ENCODE data around the gene LY6G6D.
A peak's percentile ranks its signal among the peaks of the same experiment; 100 is the strongest.

Gene LY6G6D

DNA sequence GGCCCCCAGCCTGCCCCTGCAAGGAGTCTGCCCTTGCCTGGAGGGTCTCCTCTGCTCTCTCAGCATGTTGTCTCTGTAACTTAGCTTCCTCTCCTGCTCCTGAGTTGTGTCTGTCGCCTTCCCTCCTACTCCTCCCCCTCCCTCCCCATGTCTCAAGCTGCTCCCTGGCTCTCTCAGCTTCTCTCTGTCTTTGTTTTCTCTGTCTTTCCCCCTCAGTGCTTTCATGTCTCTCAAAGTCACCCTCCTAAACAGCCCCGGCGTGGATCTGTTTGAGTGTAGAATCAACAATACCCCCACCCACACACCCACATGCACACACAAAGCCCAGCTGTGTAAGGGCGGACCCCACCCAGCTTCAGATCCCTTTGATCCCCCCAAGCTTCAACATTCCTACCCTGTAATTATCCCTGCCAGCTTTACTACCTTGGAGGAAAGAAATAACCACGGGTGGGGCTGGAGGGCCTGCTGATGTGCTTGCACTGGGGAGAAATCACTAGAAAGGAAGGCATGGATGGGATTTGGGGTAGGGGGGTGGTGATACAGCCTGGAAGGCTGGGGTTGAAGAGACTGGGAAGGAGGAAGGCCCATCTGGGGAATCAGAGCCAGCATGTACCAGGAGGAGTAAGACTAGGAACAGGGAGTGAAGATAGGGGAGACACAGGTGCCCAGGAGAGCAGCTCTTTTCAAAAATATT, 1.0 kb upstream of the LY6G6D start:
- CTCF ChIA-PET: interaction anchor here (0.7 to 7.1 kb wide), 9 partner anchors 12 to 119 kb away, joined by 3 to 136 read pairs (median 3); partner anchors contain the start of genes DDAH2, LY6G5C, LY6G6C and MPIG6B
- Histone ChIP-seq H3K27me3 (replicated peaks in 2 of 5; ENCODE audit: control insufficient read depth in 4 of 5, insufficient read depth in 5 of 5, low read length in 4 of 5) (no peaks in the 10 kb centered on the region), H3K4me3 (ENCODE audit: control insufficient read depth in 1 of 7, extremely low read depth in 1 of 7, insufficient read depth in 4 of 7, low read depth in 2 of 7, low read length in 6 of 7) (no peak overlapping the region), H3K27ac (ENCODE audit: insufficient read depth in 1 of 2, low read depth in 1 of 2, low read length in 2 of 2, poor library complexity in 1 of 2, severe bottlenecking in 2 of 2) (no peak overlapping the region), H3K36me3 (ENCODE audit: control insufficient read depth in 4 of 4, insufficient read depth in 4 of 4, low read length in 3 of 4) (no peaks in the 10 kb centered on the region), H3K9me3 (ENCODE audit: control extremely low read depth in 1 of 5, control insufficient read depth in 4 of 5, insufficient read depth in 2 of 5, low read depth in 1 of 5, low read length in 4 of 5) (no peaks in the 10 kb centered on the region), H3K4me1 (ENCODE audit: control extremely low read depth in 1 of 4, control insufficient read depth in 4 of 4, insufficient read depth in 4 of 4, low read length in 3 of 4) (peaks cover 5 to 52% (median 36%) of the 10 kb centered on the region in 4 experiments)
- DNase-seq: no peak
- POLR2A ChIA-PET: interaction anchor here (0.8 to 1.2 kb wide), 2 partner anchors 13 to 14 kb away, joined by 3 read pairs; no protein-coding TSS in a partner anchor
- 78% methylated on average over 3 of the region's 5 CpGs for WGBS (ENCODE audit: insufficient coverage)

DNA sequence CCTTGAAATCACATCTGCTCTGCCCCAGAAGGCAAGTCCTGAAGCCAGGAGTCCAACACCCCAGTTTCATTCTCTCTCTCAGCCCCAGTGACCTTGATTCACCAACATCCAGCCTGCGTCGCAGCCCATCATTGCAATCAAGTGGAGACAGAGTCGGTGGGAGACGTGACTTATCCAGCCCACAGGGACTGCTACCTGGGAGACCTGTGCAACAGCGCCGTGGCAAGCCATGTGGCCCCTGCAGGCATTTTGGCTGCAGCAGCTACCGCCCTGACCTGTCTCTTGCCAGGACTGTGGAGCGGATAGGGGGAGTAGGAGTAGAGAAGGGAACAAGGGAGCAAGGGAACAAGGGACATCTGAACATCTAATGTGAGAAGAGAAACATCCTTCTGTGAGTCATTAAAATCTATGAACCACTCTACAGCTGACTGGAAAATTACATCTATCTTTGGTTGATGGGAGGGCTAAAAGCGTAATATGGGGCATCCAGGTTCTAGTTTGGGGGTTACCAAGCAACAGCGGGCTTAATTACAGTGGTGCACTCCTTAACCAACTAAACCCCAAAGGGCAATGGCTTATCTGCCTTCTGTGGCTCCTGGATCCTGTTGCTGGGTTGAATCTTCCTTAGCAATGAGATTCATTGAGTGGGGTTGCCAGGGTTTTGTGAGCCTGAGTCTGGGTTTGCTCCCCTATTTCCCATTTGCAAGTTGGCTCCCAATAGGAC, 2.5 kb downstream of the LY6G6D start:
- Histone ChIP-seq H3K36me3 (ENCODE audit: control insufficient read depth in 4 of 4, insufficient read depth in 4 of 4, low read length in 3 of 4) (no peaks in the 10 kb centered on the region), H3K4me1 (ENCODE audit: control extremely low read depth in 1 of 4, control insufficient read depth in 4 of 4, insufficient read depth in 4 of 4, low read length in 3 of 4) (peaks cover 2 to 21% (median 14%) of the 10 kb centered on the region in 4 experiments), H3K9me3 (ENCODE audit: control extremely low read depth in 1 of 5, control insufficient read depth in 4 of 5, insufficient read depth in 2 of 5, low read depth in 1 of 5, low read length in 4 of 5) (no peaks in the 10 kb centered on the region), H3K4me3 (ENCODE audit: control insufficient read depth in 1 of 7, extremely low read depth in 1 of 7, insufficient read depth in 4 of 7, low read depth in 2 of 7, low read length in 6 of 7) (no peak overlapping the region), H3K27me3 (replicated peaks in 2 of 5; ENCODE audit: control insufficient read depth in 4 of 5, insufficient read depth in 5 of 5, low read length in 4 of 5) (no peaks in the 10 kb centered on the region), H3K27ac (ENCODE audit: insufficient read depth in 1 of 2, low read depth in 1 of 2, low read length in 2 of 2, poor library complexity in 1 of 2, severe bottlenecking in 2 of 2) (no peak overlapping the region)
- 92% methylated on average over 10 of the region's 10 CpGs for WGBS (ENCODE audit: insufficient coverage)
- ChIA-PET CTCF (no interaction called here), POLR2A (no interaction called here)
- peak in 1 of 3 donors; percentile 21 for DNase-seq

DNA sequence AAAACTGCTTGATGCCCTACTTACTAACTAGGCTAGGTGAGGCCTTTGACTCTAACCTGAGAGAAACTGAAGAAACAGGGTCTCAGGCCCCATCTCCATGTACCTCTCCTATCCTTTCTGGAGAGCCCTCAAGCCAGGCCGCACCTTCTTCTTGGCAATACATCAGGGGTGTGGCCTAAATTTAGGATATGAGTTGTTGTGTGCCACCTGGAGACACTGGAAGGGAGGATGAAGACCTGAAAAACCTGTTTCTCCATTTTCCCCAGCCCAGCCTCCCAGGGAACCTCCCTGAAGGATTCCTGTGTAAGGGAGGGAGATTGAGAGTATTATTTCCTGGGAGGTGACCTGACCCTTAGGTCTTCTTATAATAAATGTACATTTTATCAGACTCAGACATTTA, 3.1 kb downstream of the LY6G6D start:
- H3K27ac ChIP-seq (ENCODE audit: insufficient read depth in 1 of 2, low read depth in 1 of 2, low read length in 2 of 2, poor library complexity in 1 of 2, severe bottlenecking in 2 of 2): no peak overlapping the region
- ChIA-PET CTCF (no interaction called here), POLR2A (no interaction called here)
- no peaks in the 10 kb centered on the region for H3K36me3 ChIP-seq (ENCODE audit: control insufficient read depth in 4 of 4, insufficient read depth in 4 of 4, low read length in 3 of 4)
- H3K4me3 ChIP-seq (ENCODE audit: control insufficient read depth in 1 of 7, extremely low read depth in 1 of 7, insufficient read depth in 4 of 7, low read depth in 2 of 7, low read length in 6 of 7): no peak overlapping the region
- no peaks in the 10 kb centered on the region for H3K27me3 ChIP-seq (replicated peaks in 2 of 5; ENCODE audit: control insufficient read depth in 4 of 5, insufficient read depth in 5 of 5, low read length in 4 of 5)
- peaks cover 2 to 24% (median 17%) of the 10 kb centered on the region in 4 experiments for H3K4me1 ChIP-seq (ENCODE audit: control extremely low read depth in 1 of 4, control insufficient read depth in 4 of 4, insufficient read depth in 4 of 4, low read length in 3 of 4)
- DNase-seq: no peak
- H3K9me3 ChIP-seq (ENCODE audit: control extremely low read depth in 1 of 5, control insufficient read depth in 4 of 5, insufficient read depth in 2 of 5, low read depth in 1 of 5, low read length in 4 of 5): no peaks in the 10 kb centered on the region
- no CpG with 5 or more reads among the region's 1 CpG for WGBS (ENCODE audit: insufficient coverage)

DNA sequence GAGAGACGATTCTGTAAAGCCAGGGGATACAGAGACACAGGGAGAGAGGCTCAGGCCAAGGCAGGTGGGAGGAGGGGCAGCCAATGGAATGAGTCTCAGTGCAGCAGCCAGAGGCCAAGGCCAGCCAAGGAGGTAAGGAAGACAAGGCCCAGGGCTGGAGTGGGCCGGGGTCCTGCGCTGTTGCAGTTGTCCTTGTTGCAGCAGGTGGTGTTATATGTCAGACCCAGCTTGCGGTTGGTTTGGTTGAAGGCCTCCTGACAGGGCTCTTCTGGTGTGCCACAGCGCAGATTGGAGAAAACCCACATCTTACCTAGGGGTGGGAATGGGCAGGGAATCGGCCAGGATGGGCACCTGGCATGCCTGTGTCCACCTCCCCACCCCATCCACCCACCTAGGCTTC, 3.9 kb downstream of the LY6G6D start:
- no peak for DNase-seq
- WGBS (ENCODE audit: insufficient coverage): 89% methylated on average over 4 of the region's 6 CpGs
- POLR2A ChIA-PET: no interaction called here
- no peaks in the 10 kb centered on the region for H3K27me3 ChIP-seq (replicated peaks in 2 of 5; ENCODE audit: control insufficient read depth in 4 of 5, insufficient read depth in 5 of 5, low read length in 4 of 5)
- no peaks in the 10 kb centered on the region for H3K36me3 ChIP-seq (ENCODE audit: control insufficient read depth in 4 of 4, insufficient read depth in 4 of 4, low read length in 3 of 4)
- H3K27ac ChIP-seq (ENCODE audit: insufficient read depth in 1 of 2, low read depth in 1 of 2, low read length in 2 of 2, poor library complexity in 1 of 2, severe bottlenecking in 2 of 2): no peak overlapping the region
- peaks cover 2 to 28% (median 19%) of the 10 kb centered on the region in 4 experiments for H3K4me1 ChIP-seq (ENCODE audit: control extremely low read depth in 1 of 4, control insufficient read depth in 4 of 4, insufficient read depth in 4 of 4, low read length in 3 of 4)
- H3K9me3 ChIP-seq (ENCODE audit: control extremely low read depth in 1 of 5, control insufficient read depth in 4 of 5, insufficient read depth in 2 of 5, low read depth in 1 of 5, low read length in 4 of 5): no peaks in the 10 kb centered on the region
- CTCF ChIA-PET: no interaction called here
- no peak overlapping the region for H3K4me3 ChIP-seq (ENCODE audit: control insufficient read depth in 1 of 7, extremely low read depth in 1 of 7, insufficient read depth in 4 of 7, low read depth in 2 of 7, low read length in 6 of 7)

DNA sequence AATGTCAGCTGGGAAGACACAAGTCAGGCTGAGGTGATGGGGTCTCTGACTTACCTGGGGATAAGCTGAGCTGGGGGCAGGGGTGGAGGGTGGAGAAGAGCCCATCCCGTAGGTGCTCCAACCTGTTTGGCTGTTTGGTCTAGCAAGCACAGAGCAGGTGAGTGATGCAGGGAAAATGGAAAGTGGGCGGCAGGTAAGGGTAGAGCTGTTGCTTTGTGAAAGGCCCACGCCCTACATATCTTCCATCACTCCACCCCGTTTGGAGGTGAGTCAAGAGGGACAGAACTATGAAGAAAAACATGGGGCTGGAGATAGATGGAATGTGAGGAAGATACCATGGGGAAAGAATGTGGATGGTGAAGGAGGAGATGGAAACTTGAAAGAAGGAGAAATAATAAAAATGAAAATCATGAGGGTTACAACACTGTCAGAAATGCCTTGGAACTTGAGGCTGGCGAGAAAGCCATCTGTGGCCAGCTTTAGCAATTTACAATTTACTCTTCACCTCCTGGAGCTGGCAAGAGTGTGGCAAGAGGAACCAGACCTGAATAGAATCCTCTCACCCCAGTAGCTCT, 5.1 kb downstream of the LY6G6D start:
- POLR2A ChIA-PET: no interaction called here
- peaks cover 0 to 30% (median 23%) of the 10 kb centered on the region in 4 experiments for H3K4me1 ChIP-seq (ENCODE audit: control extremely low read depth in 1 of 4, control insufficient read depth in 4 of 4, insufficient read depth in 4 of 4, low read length in 3 of 4)
- H3K9me3 ChIP-seq (ENCODE audit: control extremely low read depth in 1 of 5, control insufficient read depth in 4 of 5, insufficient read depth in 2 of 5, low read depth in 1 of 5, low read length in 4 of 5): no peaks in the 10 kb centered on the region
- WGBS (ENCODE audit: insufficient coverage): 100% methylated on average over 5 of the region's 5 CpGs
- CTCF ChIA-PET: interaction anchor here (0.9 to 2.4 kb wide), 4 partner anchors 9 to 110 kb away, joined by 3 to 6 read pairs (median 4); no protein-coding TSS in a partner anchor
- no peak overlapping the region for H3K27ac ChIP-seq (ENCODE audit: insufficient read depth in 1 of 2, low read depth in 1 of 2, low read length in 2 of 2, poor library complexity in 1 of 2, severe bottlenecking in 2 of 2)
- no peaks in the 10 kb centered on the region for H3K27me3 ChIP-seq (replicated peaks in 2 of 5; ENCODE audit: control insufficient read depth in 4 of 5, insufficient read depth in 5 of 5, low read length in 4 of 5)
- peaks cover 0 to 3% (median 1%) of the 10 kb centered on the region in 4 experiments for H3K36me3 ChIP-seq (ENCODE audit: control insufficient read depth in 4 of 4, insufficient read depth in 4 of 4, low read length in 3 of 4)
- no peak for DNase-seq
- no peak overlapping the region for H3K4me3 ChIP-seq (ENCODE audit: control insufficient read depth in 1 of 7, extremely low read depth in 1 of 7, insufficient read depth in 4 of 7, low read depth in 2 of 7, low read length in 6 of 7)

DNA sequence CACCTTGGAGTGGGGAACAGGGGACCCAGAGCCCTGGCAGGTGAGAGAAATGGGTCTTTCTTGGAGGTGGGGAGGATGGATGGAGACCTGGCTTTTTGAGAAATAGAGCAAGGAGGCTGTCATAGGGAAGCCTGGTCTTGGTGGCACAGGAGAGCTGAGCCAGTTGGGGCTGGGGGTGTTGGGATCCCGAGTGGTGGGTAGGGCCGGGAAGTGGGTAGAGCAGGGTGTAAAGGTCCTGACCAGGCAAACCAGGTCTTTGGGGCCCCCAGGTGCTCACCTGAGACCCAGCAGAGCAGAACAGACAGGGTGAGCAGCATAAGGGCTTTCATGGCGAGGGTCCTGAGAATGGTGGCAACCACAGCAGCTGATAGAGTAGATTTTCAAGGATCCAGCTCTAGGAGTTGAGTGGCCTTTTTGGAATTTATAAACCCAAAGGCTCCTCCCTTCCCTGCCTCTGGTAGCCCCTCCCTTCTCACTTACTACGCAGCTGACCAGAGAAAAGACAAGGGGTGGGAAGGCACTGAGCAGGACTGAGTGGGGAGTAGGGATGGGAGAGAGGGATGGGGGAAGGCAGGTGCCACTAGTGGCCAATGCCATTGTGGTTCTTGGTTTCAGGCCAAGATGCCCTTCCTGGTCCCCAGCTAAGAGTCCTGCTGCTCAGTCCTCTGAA, 6.3 kb downstream of the LY6G6D start, which contains the start of gene LY6G6C:
Gene LY6G6C, minus strand, starts transcription at position 396 of the 670 bp plus-strand sequence. Its CDS starts 67 bp downstream, at position 329.
- WGBS (ENCODE audit: insufficient coverage): 100% methylated on average over 1 of the region's 4 CpGs
- Histone ChIP-seq H3K4me3 (ENCODE audit: control insufficient read depth in 1 of 7, extremely low read depth in 1 of 7, insufficient read depth in 4 of 7, low read depth in 2 of 7, low read length in 6 of 7) (no peak within 1 kb of the TSS), H3K4me1 (ENCODE audit: control extremely low read depth in 1 of 4, control insufficient read depth in 4 of 4, insufficient read depth in 4 of 4, low read length in 3 of 4) (peaks cover 4 to 39% (median 31%) of the 10 kb centered on the region in 4 experiments), H3K9me3 (ENCODE audit: control extremely low read depth in 1 of 5, control insufficient read depth in 4 of 5, insufficient read depth in 2 of 5, low read depth in 1 of 5, low read length in 4 of 5) (no peaks in the 10 kb centered on the region), H3K27ac (ENCODE audit: insufficient read depth in 1 of 2, low read depth in 1 of 2, low read length in 2 of 2, poor library complexity in 1 of 2, severe bottlenecking in 2 of 2) (no peak within 1 kb of the TSS), H3K36me3 (ENCODE audit: control insufficient read depth in 4 of 4, insufficient read depth in 4 of 4, low read length in 3 of 4) (peaks cover 0 to 13% (median 5%) of the 10 kb centered on the region in 4 experiments), H3K27me3 (replicated peaks in 2 of 5; ENCODE audit: control insufficient read depth in 4 of 5, insufficient read depth in 5 of 5, low read length in 4 of 5) (no peaks in the 10 kb centered on the region)
- ChIA-PET POLR2A (interaction anchor here (0.6 kb wide), 1 partner anchor 8 kb away, joined by 3 read pairs; no protein-coding TSS in a partner anchor), CTCF (interaction anchor here (1.0 to 9.4 kb wide), 6 partner anchors 8 to 92 kb away, joined by 3 to 136 read pairs (median 3); partner anchors contain the start of genes LY6G6D and MSH5)
- no peak for DNase-seq

All from common myeloid progenitor, CD34-positive (primary cell).